Caco-2 (cell line): Measurements from ENCODE around the gene HSPA8. TPM values are rescaled to one million over a fixed set of nuclear protein-coding genes. Genes with fewer than 3 reads are reported as not detected.
A peak's percentile ranks its signal among the peaks of the same experiment; 100 is the strongest.

Experiments used
- BruUV-seq: library from RNA; stranded (reverse); fragments of 400-500 nt; replicated peaks from 2 replicates; lab custom pipeline; 2021; lab: Mats Ljungman, UMichigan
- CTCF ChIA-PET: fragments of 300-600 bp; sonication (Branson Sonifier 250); formaldehyde crosslinking; loops from one replicate; lab custom pipeline; 2022; ENCODE audit warnings: antibody characterized with exemption; lab: Charles Lee
- POLR2A ChIA-PET: fragments of 300-600 bp; sonication (Branson Sonifier 250); formaldehyde crosslinking; loops from one replicate; lab custom pipeline; 2022; ENCODE audit warnings: antibody characterized with exemption; lab: Charles Lee
- DNase-seq, 2 experiments: peaks; one replicate each; pipeline versions ENCODE4 v3.0.0 to v3.0.0-alpha.2; 2020 to 2022
- H3K27me3 ChIP-seq: replicated peaks from 2 replicates; pipeline ENCODE4 v1.6.0; 2011; ENCODE audit warnings: low read length; ENCODE audit not compliant: control insufficient read depth, insufficient read depth
- H3K36me3 ChIP-seq: 2 replicates; pipeline ENCODE4 v1.5.1; 2011; ENCODE audit warnings: low read length; ENCODE audit not compliant: control insufficient read depth, insufficient read depth
- H3K4me1 ChIP-seq: fragments of 250-450 bp; sonication (Bioruptor Pico); 2 replicates; pipeline ENCODE4 v1.5.1; 2020; ENCODE audit warnings: mild to moderate bottlenecking
- H3K4me3 ChIP-seq: 2 replicates; pipeline ENCODE4 v1.5.1; 2011; ENCODE audit warnings: low read depth, mild to moderate bottlenecking, control low read depth, low read length
- H3K9me3 ChIP-seq: fragments of 250-450 bp; sonication (Bioruptor Pico); 2 replicates; pipeline ENCODE4 v1.5.1; 2020; ENCODE audit warnings: mild to moderate bottlenecking, moderate library complexity
- H3K27ac Mint-ChIP-seq: one replicate; pipeline ENCODE4 v1.8.0; 2022; ENCODE audit warnings: mixed read lengths; ENCODE audit not compliant: unreplicated experiment
- H3K27me3 Mint-ChIP-seq: one replicate; pipeline ENCODE4 v1.8.0; 2022; ENCODE audit warnings: mixed read lengths; ENCODE audit not compliant: insufficient read depth, unreplicated experiment
- H3K36me3 Mint-ChIP-seq: one replicate; pipeline ENCODE4 v1.8.0; 2022; ENCODE audit warnings: mild to moderate bottlenecking, mixed read lengths; ENCODE audit not compliant: insufficient read depth, unreplicated experiment
- H3K4me1 Mint-ChIP-seq: one replicate; pipeline ENCODE4 v1.8.0; 2022; ENCODE audit warnings: low read depth, mixed read lengths; ENCODE audit not compliant: unreplicated experiment
- H3K4me3 Mint-ChIP-seq: one replicate; pipeline ENCODE4 v1.8.0; 2022; ENCODE audit warnings: mild to moderate bottlenecking, moderate library complexity, mixed read lengths; ENCODE audit not compliant: unreplicated experiment
- H3K9me3 Mint-ChIP-seq: one replicate; pipeline ENCODE4 v1.8.0; 2022; ENCODE audit warnings: mixed read lengths; ENCODE audit not compliant: unreplicated experiment
- intact Hi-C: fragments of 100-400 bp; cut with micrococcal nuclease; formaldehyde crosslinking; loops from one replicate; pipeline ENCODE4 v1.10.0; 2022; ENCODE audit not compliant: unreplicated experiment
- total RNA-seq: library from RNA; stranded (reverse); gene quantifications from 2 replicates; pipeline ENCODE4 v1.2.3, GENCODE V29; 2022
- TF ChIP-seq, protein P1 (sequence below), 2 experiments: fragments of 200-600 bp in 1 of 2; IDR thresholded peaks; 1 replicate in 1 of 2; 2 replicates in 1 of 2; pipeline versions ENCODE4 v1.5.1 to v1.8.0; 2011 to 2022; ENCODE audit warnings: antibody characterized with exemption in 1 of 2, control low read depth in 1 of 2, inconsistent platforms in 1 of 2, low read depth in 1 of 2, low read length in 1 of 2, mild to moderate bottlenecking in 1 of 2, moderate library complexity in 1 of 2; ENCODE audit not compliant: insufficient read depth in 1 of 2, severe bottlenecking in 1 of 2, unreplicated experiment in 1 of 2

HSPA8 gene
- total RNA-seq, 1 experiment from 2014 or later, result 1,923 TPM

DNA sequence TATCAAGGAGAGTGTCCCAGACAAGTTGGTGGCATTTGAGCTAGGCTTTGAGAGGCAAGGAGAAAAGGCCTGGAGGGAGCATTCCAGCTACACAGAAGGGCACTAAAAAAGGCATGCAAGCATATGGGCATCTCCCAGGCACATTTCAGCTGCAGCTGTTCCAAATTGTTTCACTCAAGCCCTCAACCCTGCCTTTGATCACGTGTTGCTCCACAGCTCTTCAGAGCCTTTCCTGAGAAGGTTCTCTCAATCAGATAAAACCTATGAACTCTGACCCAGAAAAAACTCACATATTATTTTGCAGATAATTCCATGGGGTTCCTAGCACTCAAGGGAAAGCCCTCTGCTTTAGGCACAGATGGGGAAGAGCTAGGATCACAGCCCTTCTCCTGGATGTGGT is 24.4 kb upstream of the HSPA8 start:
- H3K9me3 Mint-ChIP-seq, result no peaks in the 10 kb centered on the region
- Histone ChIP-seq H3K4me1 (peaks cover 9% of the 10 kb centered on the region; the same call in 1 of the 2 replicates), H3K9me3 (peaks cover 5% of the 10 kb centered on the region), H3K36me3 (no peaks in the 10 kb centered on the region), H3K27me3 (no peaks in the 10 kb centered on the region), H3K4me3 (no peak overlapping the region)
- intact Hi-C loops, result no loop called here
- H3K27ac Mint-ChIP-seq, result peak overlapping the region; percentile 26
- peaks cover 10% of the 10 kb centered on the region for H3K4me1 Mint-ChIP-seq
- DNase-seq, result peak in 1 of 2 experiments; percentile 37
- ChIA-PET POLR2A (interaction anchor here (1.0 kb wide), 1 partner anchor 24 kb away, joined by 4 read pairs; the partner anchor contains the start of gene HSPA8), CTCF (interaction anchor here (0.8 to 1.3 kb wide), 2 partner anchors 32 to 161 kb away, joined by 3 to 4 read pairs; no protein-coding TSS in a partner anchor)
- H3K4me3 Mint-ChIP-seq, result no peak overlapping the region
- no TSS peak for BruUV-seq
- H3K27me3 Mint-ChIP-seq, result no peaks in the 10 kb centered on the region
- peaks cover 32% of the 10 kb centered on the region for H3K36me3 Mint-ChIP-seq
- TF ChIP-seq, protein P1, sequence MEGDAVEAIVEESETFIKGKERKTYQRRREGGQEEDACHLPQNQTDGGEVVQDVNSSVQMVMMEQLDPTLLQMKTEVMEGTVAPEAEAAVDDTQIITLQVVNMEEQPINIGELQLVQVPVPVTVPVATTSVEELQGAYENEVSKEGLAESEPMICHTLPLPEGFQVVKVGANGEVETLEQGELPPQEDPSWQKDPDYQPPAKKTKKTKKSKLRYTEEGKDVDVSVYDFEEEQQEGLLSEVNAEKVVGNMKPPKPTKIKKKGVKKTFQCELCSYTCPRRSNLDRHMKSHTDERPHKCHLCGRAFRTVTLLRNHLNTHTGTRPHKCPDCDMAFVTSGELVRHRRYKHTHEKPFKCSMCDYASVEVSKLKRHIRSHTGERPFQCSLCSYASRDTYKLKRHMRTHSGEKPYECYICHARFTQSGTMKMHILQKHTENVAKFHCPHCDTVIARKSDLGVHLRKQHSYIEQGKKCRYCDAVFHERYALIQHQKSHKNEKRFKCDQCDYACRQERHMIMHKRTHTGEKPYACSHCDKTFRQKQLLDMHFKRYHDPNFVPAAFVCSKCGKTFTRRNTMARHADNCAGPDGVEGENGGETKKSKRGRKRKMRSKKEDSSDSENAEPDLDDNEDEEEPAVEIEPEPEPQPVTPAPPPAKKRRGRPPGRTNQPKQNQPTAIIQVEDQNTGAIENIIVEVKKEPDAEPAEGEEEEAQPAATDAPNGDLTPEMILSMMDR (IDR thresholded peaks at IDR 0.05; ENCODE audit: insufficient read depth in 1 of 2, low read depth in 1 of 2, low read length in 1 of 2, severe bottlenecking in 1 of 2, unreplicated experiment in 1 of 2), result no peak

DNA sequence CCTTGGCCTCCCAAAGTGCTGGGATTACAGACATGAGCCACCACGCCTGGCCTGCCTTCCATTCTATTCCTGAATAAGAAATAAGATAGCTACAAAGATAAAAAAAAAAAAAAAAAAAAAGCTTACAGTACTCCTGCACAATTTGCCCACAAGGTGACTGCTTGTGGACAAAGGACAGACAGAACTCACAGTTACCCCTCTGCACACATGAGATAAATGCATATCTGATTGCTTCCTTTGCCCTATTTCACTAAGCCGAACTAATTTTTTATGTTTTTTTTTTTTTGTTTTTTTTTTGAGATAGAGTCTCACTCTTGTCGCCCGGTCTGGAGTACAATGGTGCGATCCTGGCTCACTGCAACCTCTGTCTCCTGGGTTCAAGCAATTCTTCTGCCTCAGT is 23.6 kb upstream of the HSPA8 start:
- Histone ChIP-seq H3K4me1 (peaks cover 9% of the 10 kb centered on the region; the same call in 1 of the 2 replicates), H3K9me3 (peaks cover 5% of the 10 kb centered on the region), H3K4me3 (no peak overlapping the region), H3K36me3 (no peaks in the 10 kb centered on the region), H3K27me3 (no peaks in the 10 kb centered on the region)
- no peak overlapping the region for H3K4me3 Mint-ChIP-seq
- POLR2A ChIA-PET, result interaction anchor here (1.0 kb wide), 1 partner anchor 23 kb away, joined by 4 read pairs; the partner anchor contains the start of gene HSPA8
- TF ChIP-seq, protein P1 (IDR thresholded peaks at IDR 0.05; ENCODE audit: insufficient read depth in 1 of 2, low read depth in 1 of 2, low read length in 1 of 2, severe bottlenecking in 1 of 2, unreplicated experiment in 1 of 2), result no peak
- H3K9me3 Mint-ChIP-seq, result no peaks in the 10 kb centered on the region
- BruUV-seq, result no TSS peak
- peaks cover 32% of the 10 kb centered on the region for H3K36me3 Mint-ChIP-seq
- peak in 1 of 2 experiments; percentile 1 for DNase-seq
- CTCF ChIA-PET, result interaction anchor here (0.7 to 1.3 kb wide), 2 partner anchors 31 kb away, joined by 4 to 7 read pairs; no protein-coding TSS in a partner anchor
- H3K27ac Mint-ChIP-seq, result peak overlapping the region; percentile 26
- no peaks in the 10 kb centered on the region for H3K27me3 Mint-ChIP-seq
- intact Hi-C loops, result no loop called here
- peaks cover 10% of the 10 kb centered on the region for H3K4me1 Mint-ChIP-seq

DNA sequence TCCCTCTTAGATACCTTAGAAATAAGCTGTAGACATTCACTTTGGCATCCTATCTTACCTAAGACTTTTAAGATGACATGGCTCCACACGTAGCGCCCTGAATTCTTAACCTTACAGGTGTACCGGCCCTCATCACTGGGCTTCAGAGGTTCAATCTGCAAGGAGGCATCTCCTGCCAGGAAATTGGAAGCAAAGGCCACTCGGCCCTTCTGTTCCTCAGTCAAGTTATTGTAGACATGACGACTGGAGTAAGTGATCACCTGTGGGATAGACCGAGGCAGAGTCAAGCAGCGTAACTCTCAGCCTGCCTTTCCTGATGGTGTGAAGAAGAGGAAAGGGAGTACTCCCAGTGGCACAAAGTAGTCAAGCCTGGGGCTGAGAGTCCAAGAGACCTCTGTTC is 22.5 kb upstream of the HSPA8 start:
- CTCF ChIA-PET, result interaction anchor here (0.8 kb wide), 1 partner anchor 22 kb away, joined by 6 read pairs; the partner anchor contains the start of gene HSPA8
- H3K9me3 Mint-ChIP-seq, result no peaks in the 10 kb centered on the region
- H3K36me3 ChIP-seq, result no peaks in the 10 kb centered on the region

More for the DNA sequence above, 22.5 kb upstream of the HSPA8 start:
- peaks cover 9% of the 10 kb centered on the region; the same call in 1 of the 2 replicates for H3K4me1 ChIP-seq
- Mint-ChIP-seq H3K36me3 (peaks cover 30% of the 10 kb centered on the region), H3K27ac (no peak overlapping the region), H3K4me1 (peaks cover 10% of the 10 kb centered on the region), H3K27me3 (no peaks in the 10 kb centered on the region), H3K4me3 (no peak overlapping the region)
- H3K4me3 ChIP-seq, result no peak overlapping the region
- peaks cover 5% of the 10 kb centered on the region for H3K9me3 ChIP-seq
- POLR2A ChIA-PET, result no interaction called here
- H3K27me3 ChIP-seq, result no peaks in the 10 kb centered on the region
- intact Hi-C loops, result no loop called here
- peak in 1 of 2 experiments; percentile 16 for DNase-seq
- BruUV-seq, result no TSS peak
- TF ChIP-seq, protein P1 (IDR thresholded peaks at IDR 0.05; ENCODE audit: insufficient read depth in 1 of 2, low read depth in 1 of 2, low read length in 1 of 2, severe bottlenecking in 1 of 2, unreplicated experiment in 1 of 2), result no peak
